ENCODE results near the gene RFTN1. TPM values are rescaled to one million over a fixed set of nuclear protein-coding genes. Genes with fewer than 3 reads are reported as not detected.

Gene RFTN1
- total and polyA plus RNA-seq, 2 donors (not counting 1 experiment from before 2014, with no cell fraction given) = 35.1 to 35.5 TPM

- H3K9me3 ChIP-seq (ENCODE audit: control insufficient read depth, insufficient read depth, low read depth, low read length) = no peaks in the 10 kb centered on the region
- no peak overlapping the region for H3K27ac ChIP-seq (ENCODE audit: insufficient read depth, low read length)
- DNase-seq (ENCODE audit: low read depth in 2 of 2) = no peak
- TF ChIP-seq EZH2 (IDR thresholded peaks at IDR 0.05; ENCODE audit: low read length, missing control alignments) = no peak
- TF ChIP-seq, protein P1, sequence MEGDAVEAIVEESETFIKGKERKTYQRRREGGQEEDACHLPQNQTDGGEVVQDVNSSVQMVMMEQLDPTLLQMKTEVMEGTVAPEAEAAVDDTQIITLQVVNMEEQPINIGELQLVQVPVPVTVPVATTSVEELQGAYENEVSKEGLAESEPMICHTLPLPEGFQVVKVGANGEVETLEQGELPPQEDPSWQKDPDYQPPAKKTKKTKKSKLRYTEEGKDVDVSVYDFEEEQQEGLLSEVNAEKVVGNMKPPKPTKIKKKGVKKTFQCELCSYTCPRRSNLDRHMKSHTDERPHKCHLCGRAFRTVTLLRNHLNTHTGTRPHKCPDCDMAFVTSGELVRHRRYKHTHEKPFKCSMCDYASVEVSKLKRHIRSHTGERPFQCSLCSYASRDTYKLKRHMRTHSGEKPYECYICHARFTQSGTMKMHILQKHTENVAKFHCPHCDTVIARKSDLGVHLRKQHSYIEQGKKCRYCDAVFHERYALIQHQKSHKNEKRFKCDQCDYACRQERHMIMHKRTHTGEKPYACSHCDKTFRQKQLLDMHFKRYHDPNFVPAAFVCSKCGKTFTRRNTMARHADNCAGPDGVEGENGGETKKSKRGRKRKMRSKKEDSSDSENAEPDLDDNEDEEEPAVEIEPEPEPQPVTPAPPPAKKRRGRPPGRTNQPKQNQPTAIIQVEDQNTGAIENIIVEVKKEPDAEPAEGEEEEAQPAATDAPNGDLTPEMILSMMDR (conservative IDR thresholded peaks at IDR 0.05 in 1 of 2, IDR thresholded peaks at IDR 0.05 in 1 of 2; ENCODE audit: low read depth in 1 of 2, low read length in 2 of 2) = no peak
- H3K4me1 ChIP-seq (ENCODE audit: control insufficient read depth, extremely low read depth, insufficient read depth, low read length) = no peaks in the 10 kb centered on the region
- no peaks in the 10 kb centered on the region for H3K79me2 ChIP-seq (ENCODE audit: control insufficient read depth, insufficient read depth, low read length)
- no peak overlapping the region for H2AFZ ChIP-seq (ENCODE audit: low read length)
- H3K27me3 ChIP-seq (ENCODE audit: control insufficient read depth, insufficient read depth, low read length) = no peaks in the 10 kb centered on the region
- H3K36me3 ChIP-seq (ENCODE audit: control insufficient read depth, insufficient read depth, low read length) = no peaks in the 10 kb centered on the region
- no peak overlapping the region for H3K4me3 ChIP-seq (replicated peaks in 1 of 4; ENCODE audit: control extremely low read depth in 1 of 4, insufficient read depth in 1 of 4, low read depth in 3 of 4, low read length in 4 of 4)
- H3K9ac ChIP-seq (ENCODE audit: insufficient read depth, low read length) = no peak overlapping the region
- H4K20me1 ChIP-seq (ENCODE audit: control insufficient read depth, extremely low read depth, insufficient read depth, low read length) = no peaks in the 10 kb centered on the region
- no peak overlapping the region for H3K4me2 ChIP-seq (ENCODE audit: extremely low read depth, insufficient read depth, low read length)
Observed at GRCh38 chr3:16331319-16331883, 182.1 kb downstream of the RFTN1 start.

GRCh38 chr3:16330351-16330750, 183.1 kb downstream of the RFTN1 start:
- Histone ChIP-seq H3K9me3 (ENCODE audit: control insufficient read depth, insufficient read depth, low read depth, low read length) (no peaks in the 10 kb centered on the region), H3K27ac (ENCODE audit: insufficient read depth, low read length) (no peak overlapping the region), H3K79me2 (ENCODE audit: control insufficient read depth, insufficient read depth, low read length) (no peaks in the 10 kb centered on the region), H4K20me1 (ENCODE audit: control insufficient read depth, extremely low read depth, insufficient read depth, low read length) (no peaks in the 10 kb centered on the region), H3K36me3 (ENCODE audit: control insufficient read depth, insufficient read depth, low read length) (no peaks in the 10 kb centered on the region), H3K9ac (ENCODE audit: insufficient read depth, low read length) (no peak overlapping the region), H3K4me1 (ENCODE audit: control insufficient read depth, extremely low read depth, insufficient read depth, low read length) (no peaks in the 10 kb centered on the region), H3K27me3 (ENCODE audit: control insufficient read depth, insufficient read depth, low read length) (no peaks in the 10 kb centered on the region), H3K4me3 (replicated peaks in 1 of 4; ENCODE audit: control extremely low read depth in 1 of 4, insufficient read depth in 1 of 4, low read depth in 3 of 4, low read length in 4 of 4) (no peak overlapping the region), H2AFZ (ENCODE audit: low read length) (no peak overlapping the region), H3K4me2 (ENCODE audit: extremely low read depth, insufficient read depth, low read length) (no peak overlapping the region)
- TF ChIP-seq, protein P1 (conservative IDR thresholded peaks at IDR 0.05 in 1 of 2, IDR thresholded peaks at IDR 0.05 in 1 of 2; ENCODE audit: low read depth in 1 of 2, low read length in 2 of 2) = no peak
- no peak for TF ChIP-seq EZH2 (IDR thresholded peaks at IDR 0.05; ENCODE audit: low read length, missing control alignments)
- DNase-seq (ENCODE audit: low read depth in 2 of 2) = no peak

GRCh38 chr3:16329826-16330129, 183.7 kb downstream of the RFTN1 start:
- H4K20me1 ChIP-seq (ENCODE audit: control insufficient read depth, extremely low read depth, insufficient read depth, low read length) = no peaks in the 10 kb centered on the region
- H3K36me3 ChIP-seq (ENCODE audit: control insufficient read depth, insufficient read depth, low read length) = no peaks in the 10 kb centered on the region
- no peaks in the 10 kb centered on the region for H3K27me3 ChIP-seq (ENCODE audit: control insufficient read depth, insufficient read depth, low read length)
- no peak overlapping the region for H3K9ac ChIP-seq (ENCODE audit: insufficient read depth, low read length)
- no peaks in the 10 kb centered on the region for H3K79me2 ChIP-seq (ENCODE audit: control insufficient read depth, insufficient read depth, low read length)
- no peaks in the 10 kb centered on the region for H3K4me1 ChIP-seq (ENCODE audit: control insufficient read depth, extremely low read depth, insufficient read depth, low read length)
- H3K4me3 ChIP-seq (replicated peaks in 1 of 4; ENCODE audit: control extremely low read depth in 1 of 4, insufficient read depth in 1 of 4, low read depth in 3 of 4, low read length in 4 of 4) = no peak overlapping the region
- no peak overlapping the region for H2AFZ ChIP-seq (ENCODE audit: low read length)
- no peak for TF ChIP-seq EZH2 (IDR thresholded peaks at IDR 0.05; ENCODE audit: low read length, missing control alignments)
- TF ChIP-seq, protein P1 (conservative IDR thresholded peaks at IDR 0.05 in 1 of 2, IDR thresholded peaks at IDR 0.05 in 1 of 2; ENCODE audit: low read depth in 1 of 2, low read length in 2 of 2) = no peak
- no peak overlapping the region for H3K27ac ChIP-seq (ENCODE audit: insufficient read depth, low read length)
- no peaks in the 10 kb centered on the region for H3K9me3 ChIP-seq (ENCODE audit: control insufficient read depth, insufficient read depth, low read depth, low read length)
- DNase-seq (ENCODE audit: low read depth in 2 of 2) = no peak
- no peak overlapping the region for H3K4me2 ChIP-seq (ENCODE audit: extremely low read depth, insufficient read depth, low read length)
